H9 (cell line): ENCODE results near the gene SPINT1. TPM values are rescaled to one million over a fixed set of nuclear protein-coding genes. Genes with fewer than 3 reads are reported as not detected.
A peak's percentile ranks its signal among the peaks of the same experiment; 100 is the strongest.

Experiments
- DNase-seq: peaks from one replicate; pipeline ENCODE4 v3.0.0-alpha.2; 2017
- H2AFZ ChIP-seq: one replicate; pipeline ENCODE4 v1.6.1; 2013; ENCODE audit warnings: mild to moderate bottlenecking, low read length, control low read depth, moderate library complexity
- H2AK5ac ChIP-seq: 2 replicates; pipeline ENCODE4 v1.6.1; 2013; ENCODE audit warnings: low read length, control low read depth, mixed read lengths; ENCODE audit not compliant: insufficient read length
- H2BK120ac ChIP-seq: one replicate; pipeline ENCODE4 v1.6.1; 2013; ENCODE audit warnings: low read depth, mild to moderate bottlenecking, low read length, control low read depth, inconsistent platforms; ENCODE audit not compliant: poor library complexity, severe bottlenecking
- H2BK12ac ChIP-seq: 2 replicates; pipeline ENCODE4 v1.6.1; 2013; ENCODE audit warnings: low read length, control low read depth, mixed read lengths, low read depth; ENCODE audit not compliant: insufficient read length
- H2BK15ac ChIP-seq: 2 replicates; pipeline ENCODE4 v1.6.1; 2013; ENCODE audit warnings: low read depth, low read length, control low read depth
- H2BK20ac ChIP-seq: one replicate; pipeline ENCODE4 v1.6.1; 2013; ENCODE audit warnings: low read depth, mild to moderate bottlenecking, low read length, control low read depth, inconsistent platforms; ENCODE audit not compliant: poor library complexity, severe bottlenecking
- H2BK5ac ChIP-seq: 2 replicates; pipeline ENCODE4 v1.6.1; 2013; ENCODE audit warnings: low read length, control low read depth, mixed read lengths; ENCODE audit not compliant: insufficient read length
- H3K14ac ChIP-seq: 2 replicates; pipeline ENCODE4 v1.6.1; 2013; ENCODE audit warnings: low read length, control low read depth; ENCODE audit not compliant: insufficient read depth
- H3K18ac ChIP-seq: 2 replicates; pipeline ENCODE4 v1.6.1; 2013; ENCODE audit warnings: low read depth, mild to moderate bottlenecking, mixed read lengths, low read length, control low read depth; ENCODE audit not compliant: insufficient read length
- H3K23ac ChIP-seq: 2 replicates; pipeline ENCODE4 v1.6.1; 2013; ENCODE audit warnings: low read length, control low read depth, mixed read lengths, low read depth; ENCODE audit not compliant: insufficient read length
- H3K23me2 ChIP-seq: 2 replicates; pipeline ENCODE4 v1.6.1; 2013; ENCODE audit warnings: low read depth, mild to moderate bottlenecking, mixed read lengths, low read length, control low read depth; ENCODE audit not compliant: insufficient read length, poor library complexity, severe bottlenecking
- H3K27ac ChIP-seq: 2 replicates; pipeline ENCODE4 v1.5.1; 2013; ENCODE audit warnings: low read length, control low read depth, mixed read lengths, low read depth; ENCODE audit not compliant: insufficient read length
- H3K27me3 ChIP-seq: 2 replicates; pipeline ENCODE4 v1.6.1; 2013; ENCODE audit warnings: low read length, control low read depth, inconsistent platforms; ENCODE audit not compliant: insufficient read depth
- H3K4ac ChIP-seq: 2 replicates; pipeline ENCODE4 v1.6.1; 2013; ENCODE audit warnings: low read depth, mild to moderate bottlenecking, control low read depth, inconsistent platforms, low read length, moderate library complexity
- H3K4me1 ChIP-seq: 2 replicates; pipeline ENCODE4 v1.6.1; 2013; ENCODE audit warnings: low read length, control low read depth, inconsistent platforms; ENCODE audit not compliant: insufficient read depth
- H3K4me2 ChIP-seq: 2 replicates; pipeline ENCODE4 v1.6.1; 2013; ENCODE audit warnings: low read length, control low read depth, mixed read lengths; ENCODE audit not compliant: insufficient read length, insufficient read depth
- H3K56ac ChIP-seq: 2 replicates; pipeline ENCODE4 v1.6.1; 2013; ENCODE audit warnings: low read depth, mild to moderate bottlenecking, mixed read lengths, low read length, control low read depth; ENCODE audit not compliant: insufficient read length
- H3K79me1 ChIP-seq: 2 replicates; pipeline ENCODE4 v1.6.1; 2013; ENCODE audit warnings: low read depth, mild to moderate bottlenecking, moderate library complexity, low read length, control low read depth, inconsistent platforms; ENCODE audit not compliant: insufficient read depth, poor library complexity, severe bottlenecking
- H3K79me2 ChIP-seq: 2 replicates; pipeline ENCODE4 v1.6.1; 2013; ENCODE audit warnings: low read length, control low read depth, inconsistent platforms; ENCODE audit not compliant: insufficient read depth
- H3K9ac ChIP-seq: 2 replicates; pipeline ENCODE4 v1.6.1; 2013; ENCODE audit warnings: low read length, control low read depth, mixed read lengths; ENCODE audit not compliant: insufficient read length; ENCODE audit errors: extremely low read depth
- H3K9me3 ChIP-seq: one replicate; pipeline ENCODE4 v1.6.1; 2013; ENCODE audit warnings: low read depth, low read length, inconsistent platforms; ENCODE audit not compliant: control insufficient read depth
- H3T11ph ChIP-seq: one replicate; pipeline ENCODE4 v1.6.1; 2013; ENCODE audit warnings: mild to moderate bottlenecking, low read length, control low read depth, inconsistent platforms
- H4K20me1 ChIP-seq: one replicate; pipeline ENCODE4 v1.6.1; 2013; ENCODE audit not compliant: control insufficient read depth, insufficient read length, insufficient read depth
- H4K5ac ChIP-seq: 2 replicates; pipeline ENCODE4 v1.6.1; 2013; ENCODE audit warnings: low read depth, mild to moderate bottlenecking, mixed read lengths, low read length, control low read depth; ENCODE audit not compliant: insufficient read length
- H4K8ac ChIP-seq: replicated peaks from 2 replicates; pipeline ENCODE4 v1.6.1; 2013; ENCODE audit warnings: low read length, control low read depth, mixed read lengths, low read depth; ENCODE audit not compliant: insufficient read length
- H4K91ac ChIP-seq: 2 replicates; pipeline ENCODE4 v1.6.1; 2013; ENCODE audit warnings: low read depth, mild to moderate bottlenecking, moderate library complexity, mixed read lengths, low read length, control low read depth; ENCODE audit not compliant: insufficient read length
- H3K27ac Mint-ChIP-seq, 3 experiments: 2 replicates in 2 of 3; 3 replicates in 1 of 3; pipeline ENCODE4 v1.8.0; 2020 to 2021; ENCODE audit warnings: mixed read lengths in 3 of 3, mild to moderate bottlenecking in 1 of 3, moderate library complexity in 1 of 3
- H3K27me3 Mint-ChIP-seq: 2 replicates; pipeline ENCODE4 v1.8.0; 2021; ENCODE audit warnings: low read depth, mild to moderate bottlenecking, moderate library complexity, mixed read lengths
- H3K36me3 Mint-ChIP-seq, 3 experiments: 2 replicates in 2 of 3; 3 replicates in 1 of 3; pipeline ENCODE4 v1.8.0; 2020 to 2021; ENCODE audit warnings: low read depth in 3 of 3, mixed read lengths in 3 of 3; ENCODE audit not compliant: insufficient read depth in 1 of 3
- H3K4me1 Mint-ChIP-seq, 2 experiments: 2 replicates each; pipeline ENCODE4 v1.8.0; 2020; ENCODE audit warnings: mixed read lengths in 2 of 2
- H3K4me3 Mint-ChIP-seq, 2 experiments: 2 replicates in 1 of 2; 3 replicates in 1 of 2; pipeline ENCODE4 v1.8.0; 2020 to 2021; ENCODE audit warnings: mild to moderate bottlenecking in 2 of 2, mixed read lengths in 2 of 2, moderate library complexity in 1 of 2
- H3K9me3 Mint-ChIP-seq, 2 experiments: 2 replicates in 1 of 2; 3 replicates in 1 of 2; pipeline ENCODE4 v1.8.0; 2020; ENCODE audit warnings: mild to moderate bottlenecking in 2 of 2, mixed read lengths in 2 of 2, moderate library complexity in 1 of 2
- WGBS: extraction: QIAGEN DNeasy Blood & Tissue Kit; methylation state at CpG from one replicate; pipeline ENCODE4 v1.1.7; 2013; ENCODE audit warnings: missing lambda C conversion rate, low lambda C conversion rate, mixed read lengths; ENCODE audit not compliant: insufficient read length; ENCODE audit errors: extremely low coverage; 5-methylcytosine and 5-hydroxymethylcytosine counted together
- total RNA-seq: library from RNA; stranded (reverse); gene quantifications from 2 replicates; pipeline ENCODE4 v1.2.1, GENCODE V29; 2021
- TF ChIP-seq, protein P1 (sequence below): fragments of 200-600 bp; sonication (generic); conservative IDR thresholded peaks from 3 replicates; pipeline ENCODE4 v1.8.0; 2021; ENCODE audit warnings: antibody characterized with exemption, mild to moderate bottlenecking

Gene SPINT1
- total RNA-seq, 1 experiment from 2014 or later: 130 TPM

DNA sequence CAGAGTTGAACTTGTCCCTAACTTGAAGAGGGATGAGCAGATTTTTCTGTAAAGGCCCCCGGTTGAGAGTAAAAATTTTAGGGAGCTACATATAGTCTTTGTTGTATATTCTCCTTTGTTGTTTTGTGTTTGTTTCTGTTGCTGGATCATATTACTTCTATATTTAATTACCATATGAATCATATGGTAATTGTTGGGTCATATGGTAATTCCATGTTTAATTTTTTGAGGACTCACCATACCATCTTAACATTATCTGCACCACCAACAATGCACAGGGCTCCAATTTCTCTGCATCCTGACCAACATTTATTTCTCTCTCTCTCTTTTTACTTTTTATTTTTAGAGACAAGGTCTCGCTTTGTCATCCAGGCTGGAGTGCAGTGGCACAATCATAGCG, 44.3 kb upstream of the SPINT1 start:
- Histone ChIP-seq H2AK5ac (no peak overlapping the region), H2BK5ac (no peak overlapping the region), H2BK120ac (no peak overlapping the region), H3T11ph (no peak overlapping the region), H3K18ac (no peak overlapping the region), H3K4ac (no peak overlapping the region), H4K20me1 (no peaks in the 10 kb centered on the region), H3K9me3 (no peaks in the 10 kb centered on the region), H3K27ac (no peak overlapping the region), H3K23me2 (no peaks in the 10 kb centered on the region), H3K79me2 (no peaks in the 10 kb centered on the region), H4K8ac (no peak overlapping the region), H3K14ac (no peak overlapping the region), H3K27me3 (no peaks in the 10 kb centered on the region), H4K5ac (no peak overlapping the region), H2BK12ac (no peak overlapping the region), H4K91ac (no peak overlapping the region), H3K4me1 (peaks cover 12% of the 10 kb centered on the region; the same call in 1 of the 2 replicates), H3K4me2 (no peak overlapping the region), H3K23ac (no peak overlapping the region), H2BK20ac (no peak overlapping the region), H2BK15ac (no peak overlapping the region), H3K56ac (no peak overlapping the region), H3K9ac (no peak overlapping the region), H3K79me1 (no peaks in the 10 kb centered on the region), H2AFZ (no peak overlapping the region)
- no peaks in the 10 kb centered on the region for H3K9me3 Mint-ChIP-seq
- peaks cover 32 to 34% of the 10 kb centered on the region in 2 experiments for H3K4me1 Mint-ChIP-seq
- DNase-seq: no peak
- H3K36me3 Mint-ChIP-seq: peaks cover 4 to 11% (median 10%) of the 10 kb centered on the region in 3 experiments; a peak in 6 of 7 replicates
- TF ChIP-seq, protein P1, sequence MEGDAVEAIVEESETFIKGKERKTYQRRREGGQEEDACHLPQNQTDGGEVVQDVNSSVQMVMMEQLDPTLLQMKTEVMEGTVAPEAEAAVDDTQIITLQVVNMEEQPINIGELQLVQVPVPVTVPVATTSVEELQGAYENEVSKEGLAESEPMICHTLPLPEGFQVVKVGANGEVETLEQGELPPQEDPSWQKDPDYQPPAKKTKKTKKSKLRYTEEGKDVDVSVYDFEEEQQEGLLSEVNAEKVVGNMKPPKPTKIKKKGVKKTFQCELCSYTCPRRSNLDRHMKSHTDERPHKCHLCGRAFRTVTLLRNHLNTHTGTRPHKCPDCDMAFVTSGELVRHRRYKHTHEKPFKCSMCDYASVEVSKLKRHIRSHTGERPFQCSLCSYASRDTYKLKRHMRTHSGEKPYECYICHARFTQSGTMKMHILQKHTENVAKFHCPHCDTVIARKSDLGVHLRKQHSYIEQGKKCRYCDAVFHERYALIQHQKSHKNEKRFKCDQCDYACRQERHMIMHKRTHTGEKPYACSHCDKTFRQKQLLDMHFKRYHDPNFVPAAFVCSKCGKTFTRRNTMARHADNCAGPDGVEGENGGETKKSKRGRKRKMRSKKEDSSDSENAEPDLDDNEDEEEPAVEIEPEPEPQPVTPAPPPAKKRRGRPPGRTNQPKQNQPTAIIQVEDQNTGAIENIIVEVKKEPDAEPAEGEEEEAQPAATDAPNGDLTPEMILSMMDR: no peak
- H3K4me3 Mint-ChIP-seq: peak overlapping the region in 1 of 2 experiments; percentile 39; a peak in 1 of 5 replicates
- no peaks in the 10 kb centered on the region for H3K27me3 Mint-ChIP-seq
- no CpG with 5 or more reads among the region's 3 CpGs for WGBS
- peak overlapping the region in 2 of 3 experiments; percentile 71 to 90; a peak in 5 of 7 replicates for H3K27ac Mint-ChIP-seq
